Urothelium cell line (cell line): ENCODE results near the gene PARD6A.

ENCODE experiments used
- DNase-seq: peaks from one replicate; pipeline ENCODE4 v3.0.0; 2011; ENCODE audit warnings: low spot score, mixed read lengths
- FAIRE-seq: peaks from 2 replicates; lab custom pipeline; 2011; peaks lifted over from hg19 to GRCh38; lab: Jason Lieb, UNC

PARD6A gene

DNA sequence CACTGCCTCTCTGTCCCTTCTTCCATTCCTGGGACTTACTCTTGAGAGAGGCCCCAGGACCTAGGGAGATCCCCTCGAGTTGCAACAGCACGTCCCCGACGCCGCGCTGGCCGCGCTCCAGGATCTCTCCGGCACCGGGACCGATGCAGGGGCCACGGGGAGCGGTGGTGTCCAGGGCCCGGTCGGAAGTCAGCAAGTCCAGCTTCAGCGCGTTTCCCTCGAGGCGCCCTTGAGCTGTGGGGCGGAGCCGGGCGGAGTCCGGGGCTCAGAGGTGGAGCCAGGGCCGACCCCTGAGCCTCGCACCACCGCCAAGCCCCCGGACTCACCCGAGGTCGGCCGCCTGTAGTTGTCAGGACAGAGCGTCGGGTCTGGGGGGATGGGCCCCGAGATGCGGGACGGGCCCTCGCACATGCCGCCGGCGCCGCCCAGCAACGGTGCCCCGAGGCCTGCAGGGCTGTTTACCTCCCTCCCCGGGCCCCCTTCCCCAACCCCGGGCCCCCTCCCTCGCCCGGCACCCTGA, 5.3 kb downstream of the PARD6A start:
- DNase-seq: peak; percentile 39
- FAIRE-seq: no peak

DNA sequence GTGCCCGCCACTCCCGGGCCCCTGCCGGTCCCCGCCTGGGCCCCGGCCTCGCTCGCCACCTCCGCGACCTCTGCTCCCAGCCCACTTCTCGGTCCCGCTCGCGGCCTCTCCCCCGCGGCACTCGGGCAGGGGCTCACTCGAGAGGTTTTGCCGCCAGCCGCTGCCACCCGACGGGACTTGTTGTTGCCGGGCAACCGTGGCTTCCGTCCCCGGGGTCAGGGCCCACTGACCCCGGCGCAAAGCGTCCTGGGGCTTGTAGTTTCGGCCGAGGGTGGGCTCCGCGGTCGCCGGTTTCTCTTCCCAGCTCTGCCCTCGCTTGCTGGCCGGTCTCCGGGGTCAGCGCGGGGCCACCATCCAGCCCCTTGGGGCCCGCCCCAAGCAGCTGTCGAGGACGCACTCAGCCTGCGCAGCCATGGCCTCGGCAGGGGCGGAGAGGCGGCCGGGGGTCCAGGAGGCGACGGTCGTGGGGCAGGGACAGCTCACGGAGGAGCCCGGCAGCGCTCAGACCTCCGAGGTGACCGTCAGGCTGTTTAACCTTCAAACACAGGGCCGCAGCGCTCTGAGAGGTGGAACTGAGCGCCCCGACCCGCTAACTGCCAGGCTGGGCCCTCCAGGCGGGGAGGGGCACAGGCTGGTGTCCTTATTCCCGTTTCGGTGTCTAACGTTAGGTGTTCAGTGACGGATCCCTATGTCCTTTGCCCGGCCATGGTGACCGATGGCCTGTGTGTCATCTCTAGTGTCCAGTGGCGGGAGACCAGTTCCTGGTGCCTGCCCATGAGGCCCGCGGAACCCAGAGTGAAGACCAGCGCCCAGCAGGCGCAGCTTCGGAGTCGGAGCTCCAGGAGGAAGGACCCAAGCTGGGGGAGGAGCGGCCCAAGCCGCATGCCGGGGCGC, 6.0 kb downstream of the PARD6A start, which contains the start of the genes C16orf86 and ENKD1:
Gene C16orf86 (plus strand): TSS at position 256 of the 894 bp plus-strand sequence. CDS start 157 bp downstream, at position 413.
Gene ENKD1 (minus strand): TSS at position 192 of the 894 bp plus-strand sequence. CDS start 308 bp downstream, outside the sequence.
- DNase-seq (peak; percentile 92), FAIRE-seq (peak; percentile 20)

DNA sequence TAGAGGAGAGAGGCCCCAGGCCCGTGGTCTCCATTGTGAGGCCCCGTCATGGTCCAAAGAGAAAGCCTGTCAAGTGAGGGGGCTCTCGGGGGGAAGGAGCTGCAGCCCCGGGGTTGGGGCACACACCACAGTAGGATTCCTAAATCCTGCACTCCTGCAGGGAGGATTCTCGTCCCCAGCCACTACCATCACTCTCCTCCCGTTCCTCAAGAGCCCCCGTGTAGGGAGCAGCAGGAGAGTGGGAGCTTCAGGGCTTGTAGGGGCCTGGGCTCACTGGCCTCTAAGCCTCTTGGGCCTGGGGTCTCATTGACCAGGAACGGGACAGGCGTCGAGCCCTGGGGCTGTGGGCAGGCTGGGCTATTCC, 6.7 kb downstream of the PARD6A start:
- FAIRE-seq (no peak), DNase-seq (no peak)

DNA sequence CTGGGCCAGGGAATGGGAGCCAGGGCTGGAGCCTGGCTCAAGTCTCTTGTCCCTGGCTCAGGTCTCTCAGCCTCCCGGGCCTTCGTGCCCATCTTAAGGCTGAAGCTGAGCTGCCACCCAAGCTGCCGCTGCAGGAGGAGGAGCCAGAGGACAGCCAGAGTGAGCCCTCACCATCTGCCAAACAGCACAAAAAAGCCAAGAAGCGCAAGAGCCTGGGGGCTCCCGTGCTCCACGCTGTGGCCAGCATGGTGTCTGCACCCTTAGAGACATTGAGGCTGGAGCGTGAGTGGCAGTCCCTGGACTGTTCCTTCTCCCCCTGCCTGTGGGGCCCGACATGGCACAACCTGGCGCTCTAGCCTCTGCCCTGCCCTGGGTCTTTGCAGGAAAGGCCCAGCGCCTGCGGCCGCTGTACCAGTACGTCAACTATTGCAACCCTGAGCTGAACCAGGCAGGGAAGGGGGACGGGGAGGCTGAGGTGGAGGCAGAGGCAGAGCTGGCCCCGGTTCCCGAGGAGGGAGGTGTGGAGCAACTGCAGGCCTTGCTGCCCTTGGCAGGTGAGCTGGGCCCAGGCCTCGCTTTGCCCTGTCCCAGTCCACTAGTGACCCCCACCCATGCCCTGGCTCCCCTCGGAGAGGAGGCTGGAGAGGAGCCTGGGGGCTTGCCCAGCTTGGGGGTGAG, 7.2 kb downstream of the PARD6A start:
- DNase-seq (peak; percentile 94), FAIRE-seq (no peak)

DNA sequence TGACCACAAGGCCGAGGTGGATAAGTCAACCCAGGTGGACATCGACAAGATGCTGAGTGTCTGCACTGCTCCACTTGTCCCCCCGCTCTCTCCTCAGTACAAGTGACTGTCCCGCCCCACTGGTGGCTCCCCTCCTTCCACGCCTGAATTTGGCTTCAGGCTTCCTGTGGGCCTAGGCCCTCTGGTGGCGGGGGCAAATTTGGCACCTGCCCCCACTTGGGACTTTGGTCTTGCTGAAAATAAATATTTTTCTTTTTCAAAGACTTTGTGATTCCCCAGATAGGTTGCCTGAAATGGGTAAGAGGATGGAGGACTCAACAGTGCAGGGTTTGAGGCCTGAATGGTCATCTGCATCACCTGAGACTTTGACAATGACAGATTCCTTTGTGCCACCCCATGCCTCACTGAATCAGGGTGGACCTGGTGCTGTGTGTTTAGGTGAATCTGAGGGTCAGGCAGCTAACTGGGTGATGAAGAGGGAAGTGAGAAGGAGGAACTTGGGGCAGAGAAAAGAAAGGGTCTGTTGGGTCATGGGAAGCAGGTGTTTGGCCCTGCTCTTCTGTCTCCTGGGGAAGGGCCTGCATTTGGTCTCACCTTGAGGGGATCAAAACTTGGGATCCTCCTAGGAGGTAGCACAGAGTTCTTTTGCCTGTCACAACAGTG, 7.9 kb downstream of the PARD6A start:
- FAIRE-seq (no peak), DNase-seq (no peak)

DNA sequence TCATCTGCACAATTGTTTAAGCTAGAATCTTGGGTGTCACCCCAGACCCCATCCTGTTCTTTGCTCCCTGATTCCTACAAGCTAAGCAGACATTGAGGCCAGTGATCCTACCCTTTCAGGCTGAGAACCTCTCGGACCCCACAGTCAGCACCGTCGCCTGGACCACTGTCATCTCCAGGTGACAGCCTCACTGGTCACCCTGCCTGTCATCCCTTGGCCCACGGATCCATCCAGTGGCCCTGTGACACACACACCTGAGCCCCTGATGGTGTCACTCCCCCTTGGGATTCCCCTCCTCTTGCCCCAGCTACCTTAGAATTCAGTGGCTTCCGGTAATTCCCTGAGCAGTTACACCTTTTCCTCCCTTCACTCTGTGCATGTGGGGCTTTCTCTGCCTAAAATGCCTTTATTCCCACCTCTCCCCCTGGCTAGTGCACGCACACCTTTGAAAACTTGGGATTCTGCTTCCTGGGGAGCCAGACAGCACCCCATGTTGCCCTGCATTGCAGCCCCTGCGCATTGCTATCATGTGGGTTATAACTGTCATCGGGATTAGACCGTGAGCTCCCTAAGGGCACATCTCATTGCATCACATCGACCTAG, 8.8 kb downstream of the PARD6A start:
- FAIRE-seq: no peak

DNA sequence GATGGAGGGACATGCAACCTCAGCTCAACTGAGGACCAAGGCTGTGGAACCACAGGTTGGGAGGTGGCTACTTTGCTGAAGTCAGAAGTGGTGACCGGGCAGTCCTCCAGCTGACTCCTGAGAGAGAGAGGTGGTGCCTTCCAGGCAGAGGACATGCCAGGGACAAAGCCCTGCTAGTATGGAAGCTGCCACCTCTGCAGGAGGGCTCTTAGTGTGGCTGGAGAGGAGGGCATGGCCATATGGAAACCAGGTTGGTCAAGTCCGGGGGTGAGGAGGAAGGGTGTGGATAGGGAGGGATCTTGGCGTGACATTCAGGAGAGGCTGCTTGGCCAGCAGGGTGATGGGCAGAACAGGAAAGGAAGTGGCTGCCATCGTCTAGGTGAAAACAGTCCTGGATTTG, 11.5 kb downstream of the PARD6A start:
- DNase-seq (no peak), FAIRE-seq (no peak)

More for the DNA sequence above, 8.8 kb downstream of the PARD6A start:
- DNase-seq: no peak

DNA sequence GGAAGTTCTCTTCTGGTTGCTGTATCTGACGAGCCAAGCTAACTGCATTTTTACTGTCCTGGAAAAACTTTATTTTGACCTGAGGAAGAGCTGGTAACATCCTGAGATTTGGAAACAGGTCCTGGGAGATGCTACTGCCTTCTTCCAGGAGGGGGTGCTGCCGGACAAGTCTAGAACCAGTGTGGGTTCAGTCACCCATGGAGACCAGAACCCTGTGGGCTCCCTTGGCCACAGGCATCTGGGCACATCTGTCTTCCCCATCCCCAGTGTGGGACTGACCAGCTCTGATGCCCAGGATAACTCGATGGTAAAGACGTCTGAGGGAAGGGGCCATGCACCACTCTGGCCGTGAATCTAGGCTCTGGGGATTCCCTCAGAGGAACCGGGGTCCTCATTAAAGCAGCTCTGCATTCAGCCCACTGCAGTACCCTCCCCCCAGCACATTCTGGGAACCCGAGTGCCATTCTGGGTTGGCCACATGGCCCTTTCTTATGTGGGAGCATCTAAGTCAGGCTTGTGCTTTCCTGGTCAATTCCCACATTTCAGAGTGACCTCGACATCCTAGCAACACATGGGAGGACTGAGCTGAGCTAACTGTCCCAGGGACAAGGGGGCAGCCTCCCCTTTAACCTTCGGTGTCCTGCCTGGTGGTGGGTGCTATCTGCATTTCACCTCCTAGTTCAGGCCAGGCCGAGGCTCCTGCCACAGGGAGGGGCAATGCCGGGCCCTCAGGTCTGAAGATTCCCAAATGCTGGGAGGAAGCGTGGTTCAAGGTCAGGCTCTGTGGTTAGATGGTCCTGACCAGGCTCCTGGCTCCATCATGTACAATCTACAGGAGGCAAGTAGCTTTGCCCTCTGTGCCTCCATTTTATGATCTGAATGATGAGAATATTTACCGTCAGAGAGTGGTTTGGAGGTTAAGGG, 12.2 kb downstream of the PARD6A start:
- DNase-seq: peak; percentile 47
- no peak for FAIRE-seq

DNA sequence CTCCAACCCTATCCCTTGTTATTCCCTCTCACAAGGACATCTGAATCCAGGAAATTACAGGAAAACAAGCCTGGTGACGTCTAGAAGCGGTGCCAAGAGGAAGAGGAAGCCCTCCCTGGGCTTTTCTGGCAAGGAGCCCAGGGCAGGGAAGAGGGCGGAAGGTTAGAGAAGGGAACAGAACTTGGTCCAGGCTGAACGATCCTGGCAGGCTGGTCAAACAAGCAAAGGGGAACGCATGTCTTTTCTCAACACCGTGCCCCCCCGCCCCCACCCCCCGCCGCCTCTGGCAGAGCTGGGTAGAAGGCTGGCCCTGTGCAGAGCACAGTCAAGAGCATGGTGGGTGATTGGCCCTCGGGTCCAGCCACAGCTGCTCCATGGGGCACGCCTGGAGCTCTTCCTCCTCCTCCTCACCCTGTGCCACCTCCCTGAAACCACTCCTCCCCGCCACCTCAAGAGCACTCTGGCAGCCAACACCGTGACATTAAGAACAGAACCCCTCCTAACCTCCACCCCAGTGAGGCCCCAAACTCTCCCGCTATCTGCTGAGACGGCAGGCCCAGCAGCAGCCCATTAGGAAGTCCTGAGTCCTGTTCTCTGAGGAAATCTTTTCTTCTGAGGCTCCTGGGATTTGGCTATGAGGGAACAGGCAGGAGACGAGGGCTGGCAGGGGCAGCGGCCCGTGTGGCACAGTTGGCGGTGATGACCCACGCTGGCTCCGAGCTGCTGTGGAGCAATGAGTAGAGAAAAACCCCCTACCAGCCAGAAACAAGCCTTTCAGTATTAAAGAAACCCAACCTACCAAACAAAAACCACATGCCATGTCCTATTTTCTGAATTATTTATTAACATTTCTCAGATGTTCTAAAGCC, 13.2 kb downstream of the PARD6A start:
- FAIRE-seq (no peak), DNase-seq (no peak)

DNA sequence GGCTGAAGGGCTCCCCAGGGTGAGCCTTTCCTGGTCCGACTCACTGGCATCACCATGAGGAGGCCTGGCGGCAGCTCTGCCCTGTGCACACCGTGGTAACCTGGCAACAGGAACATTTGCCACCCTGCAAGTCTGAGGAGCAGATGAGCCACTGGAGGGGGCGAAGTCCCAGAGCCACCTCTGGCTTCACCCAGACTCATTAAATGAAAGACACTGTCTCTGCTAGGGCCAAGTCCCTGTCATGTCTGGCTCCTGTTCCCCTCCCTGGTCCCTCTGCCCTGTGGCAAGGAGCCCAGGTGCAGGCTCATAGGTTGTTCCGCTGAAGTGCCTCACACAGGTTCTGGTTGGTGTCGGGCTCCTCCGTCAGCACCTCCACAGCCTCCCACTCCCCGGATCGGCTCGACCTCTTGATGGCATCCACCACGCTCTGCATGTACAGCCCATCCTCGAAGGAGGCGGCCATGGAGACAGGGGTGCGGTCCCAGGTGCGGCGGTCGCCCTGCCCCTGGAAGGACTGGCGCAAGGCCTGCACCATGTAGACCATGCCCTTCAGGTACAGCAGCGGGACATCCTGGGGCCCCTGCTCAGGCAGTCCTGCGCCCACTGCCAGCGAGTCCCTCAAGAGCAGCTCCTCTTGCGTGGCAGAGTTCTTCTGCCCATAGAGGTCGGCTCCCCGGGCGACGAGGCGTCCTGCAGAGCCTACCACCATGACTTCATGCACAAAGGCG, 14.3 kb downstream of the PARD6A start:
- FAIRE-seq: no peak
- DNase-seq: no peak

DNA sequence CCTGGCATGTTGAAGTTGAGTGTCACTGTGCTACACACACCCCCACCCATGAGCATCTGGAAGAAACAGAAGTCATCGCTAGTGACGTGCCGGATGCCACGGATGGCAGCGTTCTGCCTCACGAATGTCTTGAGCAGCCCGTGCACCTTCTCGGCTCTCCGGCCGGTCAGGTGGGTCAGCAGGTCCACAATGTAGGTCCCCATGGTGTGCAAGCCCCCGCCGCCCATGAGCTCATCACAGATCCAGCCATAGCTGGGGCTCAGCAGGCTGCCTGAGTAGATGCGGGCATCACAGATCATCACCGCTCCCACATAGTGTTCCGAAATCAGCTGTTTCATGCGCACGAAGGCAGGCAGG, 14.8 kb downstream of the PARD6A start:
- DNase-seq (no peak), FAIRE-seq (no peak)

DNA sequence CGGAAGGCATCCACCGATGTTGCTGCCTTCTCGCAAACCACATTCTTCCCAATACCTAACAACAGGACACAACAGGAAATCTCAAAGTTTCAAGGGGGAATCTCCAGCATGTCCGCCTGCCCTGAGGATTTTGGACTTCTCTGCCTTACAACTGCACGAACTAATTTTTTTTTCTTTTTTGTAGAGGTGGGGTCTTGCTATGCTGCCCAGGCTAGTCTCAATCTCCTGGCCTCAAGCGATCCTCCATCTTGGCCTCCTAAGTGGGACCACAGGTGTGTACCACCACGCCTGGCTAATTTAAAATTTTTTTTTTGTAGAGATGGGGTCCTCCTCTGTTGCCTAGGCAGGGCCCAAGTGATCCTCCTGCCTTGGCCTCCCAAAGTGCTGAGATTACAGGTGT, 15.2 kb downstream of the PARD6A start:
- FAIRE-seq (no peak), DNase-seq (no peak)

DNA sequence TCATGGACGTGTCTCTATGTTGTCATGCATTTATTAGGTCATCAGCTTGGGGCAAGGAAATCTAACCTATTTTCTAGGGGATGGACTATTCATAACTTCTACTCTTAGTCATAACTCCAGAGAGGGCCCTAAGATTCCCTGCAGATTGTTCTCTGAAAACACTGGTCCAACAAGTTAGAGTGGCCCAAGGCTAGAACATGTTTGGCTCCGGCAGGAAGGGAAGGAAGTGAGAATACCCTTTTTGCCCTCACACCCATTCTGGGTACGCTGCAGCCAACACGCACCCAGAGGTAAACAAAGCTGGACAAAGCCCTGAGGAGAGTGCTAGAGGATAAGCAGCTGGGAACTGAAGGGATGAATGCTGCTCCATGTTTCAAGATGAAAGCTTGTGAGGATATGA, 15.8 kb downstream of the PARD6A start:
- DNase-seq (no peak), FAIRE-seq (no peak)

DNA sequence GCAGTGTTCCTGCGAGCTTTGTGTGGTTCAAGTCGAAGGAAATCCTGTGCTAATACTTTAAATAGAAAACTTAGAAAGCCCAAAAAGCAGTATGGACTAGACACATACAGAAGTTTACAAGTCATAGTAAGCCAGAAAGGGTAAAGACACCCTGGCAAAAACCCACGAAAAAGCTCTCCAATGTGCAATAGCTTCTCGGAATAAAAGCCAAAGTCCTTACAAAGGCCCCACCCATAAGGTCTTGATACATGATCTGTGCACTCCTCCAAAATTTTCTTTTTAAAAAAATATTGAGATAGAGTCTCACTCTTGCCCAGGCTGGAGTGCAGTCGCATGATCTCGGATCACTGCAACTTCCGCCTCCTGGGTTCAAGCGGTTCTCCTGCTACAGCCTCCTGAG, 16.2 kb downstream of the PARD6A start:
- FAIRE-seq (no peak), DNase-seq (no peak)

DNA sequence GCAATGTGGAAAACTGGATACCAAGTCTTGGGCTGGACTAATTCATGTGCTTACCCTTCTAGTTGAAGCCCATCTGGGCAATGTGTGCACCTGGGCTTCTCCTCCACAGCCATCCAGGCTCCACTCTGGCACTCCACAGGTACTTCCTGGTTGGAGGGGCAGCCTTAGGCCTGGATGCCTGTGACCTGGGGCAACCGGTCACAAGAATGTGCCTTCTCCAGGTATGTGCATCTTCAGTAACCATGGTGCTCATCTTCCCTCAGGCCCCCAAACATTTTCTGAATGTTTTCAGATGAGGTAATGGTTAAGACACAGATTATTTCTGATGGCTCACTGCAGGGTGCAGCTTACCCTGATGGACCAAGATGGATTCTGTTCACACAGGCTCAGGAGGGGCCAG, 17.0 kb downstream of the PARD6A start:
- no peak for FAIRE-seq

DNA sequence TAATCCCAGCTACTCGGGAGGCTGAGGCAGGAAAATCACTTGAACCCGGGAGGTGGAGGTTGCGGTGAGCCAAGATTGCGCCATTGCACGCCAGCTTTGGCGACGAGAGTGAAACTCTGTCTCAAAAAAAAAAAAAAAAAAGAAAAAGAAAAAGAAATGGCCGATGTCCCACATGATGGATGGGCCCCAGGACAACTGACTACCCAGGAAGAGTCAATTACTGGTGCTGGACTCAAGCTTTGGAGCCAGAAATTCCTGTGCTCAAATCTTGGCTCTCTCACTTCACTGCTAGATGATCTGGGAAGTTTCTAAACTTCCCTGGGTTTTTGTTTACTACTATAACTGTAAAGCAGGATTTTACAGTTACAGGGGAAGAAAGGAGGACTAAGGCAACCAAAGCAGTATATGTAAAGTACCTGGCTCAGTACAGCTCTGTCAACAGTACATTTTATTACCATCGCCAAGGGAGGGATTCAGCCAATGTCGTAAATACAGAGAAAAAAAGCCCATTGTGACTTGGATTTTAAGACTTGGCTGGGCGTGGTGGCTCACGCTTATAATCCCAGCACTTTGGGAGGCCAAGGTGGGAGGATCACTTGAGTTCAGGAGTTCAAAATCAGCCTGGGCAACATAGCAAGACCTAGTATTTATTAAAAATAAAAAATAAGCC, 17.7 kb downstream of the PARD6A start:
- no peak for FAIRE-seq

More for the DNA sequence above, 17.0 kb downstream of the PARD6A start:
- no peak for DNase-seq

More for the DNA sequence above, 17.7 kb downstream of the PARD6A start:
- no peak for DNase-seq
